OCI-LY7 (cell line): ENCODE data around the gene KCNJ16.

Source experiments
- EZH2phosphoT487 ChIP-seq: fragments of 200-600 bp; sonication (generic); IDR thresholded peaks from 2 replicates; pipeline ENCODE4 v1.6.1; 2018; ENCODE audit warnings: low read depth, borderline replicate concordance, mild to moderate bottlenecking, mixed run types, antibody characterized with exemption, low read length, moderate library complexity, mixed read lengths
- TF ChIP-seq, protein P1 (sequence below): fragments of 200-600 bp; sonication (generic); conservative IDR thresholded peaks from 2 replicates; pipeline ENCODE4 v1.5.1; 2014; ENCODE audit warnings: mild to moderate bottlenecking, antibody characterized with exemption, low read length, moderate library complexity, mixed read lengths

DNA sequence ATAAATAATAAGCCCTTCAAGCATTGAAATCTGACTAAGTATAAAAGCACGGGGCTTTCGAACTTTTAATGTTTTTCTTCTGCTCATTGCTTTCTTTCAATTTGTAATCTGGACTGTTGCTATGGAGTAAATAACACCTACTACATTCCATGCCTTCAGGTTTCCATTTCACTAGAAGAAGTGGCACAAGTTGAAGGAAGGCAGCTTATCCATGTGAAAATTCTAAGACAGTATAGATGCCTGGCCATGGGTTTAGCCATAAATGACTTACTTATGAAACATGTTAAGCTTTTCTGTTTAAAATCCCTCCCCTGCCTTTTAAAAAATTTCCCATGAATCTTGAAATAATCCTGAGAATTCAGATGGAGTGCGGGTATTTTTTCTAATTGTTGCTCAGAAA is 30.6 kb downstream of the KCNJ16 start:
- TF ChIP-seq, protein P1, sequence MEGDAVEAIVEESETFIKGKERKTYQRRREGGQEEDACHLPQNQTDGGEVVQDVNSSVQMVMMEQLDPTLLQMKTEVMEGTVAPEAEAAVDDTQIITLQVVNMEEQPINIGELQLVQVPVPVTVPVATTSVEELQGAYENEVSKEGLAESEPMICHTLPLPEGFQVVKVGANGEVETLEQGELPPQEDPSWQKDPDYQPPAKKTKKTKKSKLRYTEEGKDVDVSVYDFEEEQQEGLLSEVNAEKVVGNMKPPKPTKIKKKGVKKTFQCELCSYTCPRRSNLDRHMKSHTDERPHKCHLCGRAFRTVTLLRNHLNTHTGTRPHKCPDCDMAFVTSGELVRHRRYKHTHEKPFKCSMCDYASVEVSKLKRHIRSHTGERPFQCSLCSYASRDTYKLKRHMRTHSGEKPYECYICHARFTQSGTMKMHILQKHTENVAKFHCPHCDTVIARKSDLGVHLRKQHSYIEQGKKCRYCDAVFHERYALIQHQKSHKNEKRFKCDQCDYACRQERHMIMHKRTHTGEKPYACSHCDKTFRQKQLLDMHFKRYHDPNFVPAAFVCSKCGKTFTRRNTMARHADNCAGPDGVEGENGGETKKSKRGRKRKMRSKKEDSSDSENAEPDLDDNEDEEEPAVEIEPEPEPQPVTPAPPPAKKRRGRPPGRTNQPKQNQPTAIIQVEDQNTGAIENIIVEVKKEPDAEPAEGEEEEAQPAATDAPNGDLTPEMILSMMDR, result no peak
- no peak for TF ChIP-seq EZH2phosphoT487
